Heart left ventricle (tissue), 13 donors: Measurements from ENCODE around the gene PPM1F.

Source experiments
- CTCF ChIP-seq, 12 donors: fragments of 200-600 bp; sonication (generic) in 4 of 12; IDR thresholded peaks; one replicate each; pipeline versions ENCODE4 v1.5.0 to v1.8.0; 2018 to 2022; ENCODE audit warnings: antibody characterized with exemption in 12 of 12, mild to moderate bottlenecking in 5 of 12
- POLR2A ChIP-seq, 2 donors: fragments of 450-650 bp; IDR thresholded peaks; one replicate each; pipeline ENCODE4 v1.6.1; 2017; ENCODE audit warnings: antibody characterized with exemption in 2 of 2, mild to moderate bottlenecking in 2 of 2, moderate library complexity in 2 of 2
- donor health status: ischemic (EF 13 %, LVEDD 7.1; RV severe dilation, severe dysfunction).
- donor health status: DM: no; HTN: yes; CAD: no.
- donor health status: DM: no; HTN: no; CAD: no.
- donor health status: ischemic (EF 25% LVEDD 6.9; RV normal size, moderate dysfunction).
- donor health status: ischemic (EF 25% LVEDD 5.7; RV mildly dilated, moderate dysfunction).
- donor health status: ischemic (EF 35%, LVEDD 5.7; RV mildly dilated, moderate dysfunction).
- donor health status: nonischemic (EF 11% LVEDD 7.7; RV severe dilation, severe dysfunction).
- donor health status: DM: yes; HTN: yes; CAD: no.
- donor health status: PGD.
- donor health status: ischemic (EF 29% LVEDD 5.4; RV normal size, mild dysfunction).
- donor health status: nonischemic (EF 23%, LVEDD 6.1; RV moderate dilation, normal function).

GRCh38 chr22:21919526-21920307 lies 32.9 kb downstream of the PPM1F start:
- TF ChIP-seq POLR2A (IDR thresholded peaks at IDR 0.05) (no peak), CTCF (IDR thresholded peaks at IDR 0.05) (no peak)
